ENCODE results near the gene PAM16.

PAM16 gene

DNA sequence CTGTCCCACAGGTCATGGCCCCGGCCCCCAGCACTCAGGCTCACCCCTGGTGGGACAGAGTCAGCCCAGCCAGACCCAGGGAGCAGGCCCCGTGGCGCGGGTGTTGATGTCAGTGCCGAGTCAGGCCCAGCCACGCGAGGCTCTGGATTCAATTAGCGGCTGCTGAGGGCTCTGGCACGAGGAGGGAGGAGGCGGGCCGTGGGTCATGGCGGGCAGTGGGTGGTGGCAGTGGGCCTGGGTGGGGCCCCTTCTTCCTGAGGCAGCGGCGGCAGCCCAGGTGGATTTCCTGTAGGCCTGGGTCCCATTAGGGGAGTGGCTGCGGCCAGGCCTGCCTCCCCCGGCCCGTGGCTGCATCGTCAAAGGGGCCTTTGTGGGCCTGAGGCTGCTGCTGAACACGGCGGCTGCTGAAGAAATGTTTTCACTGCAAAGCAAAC, 33.4 kb upstream of the PAM16 start:
- DNase-seq: peak in 1 of 56 donors; percentile 29

DNA sequence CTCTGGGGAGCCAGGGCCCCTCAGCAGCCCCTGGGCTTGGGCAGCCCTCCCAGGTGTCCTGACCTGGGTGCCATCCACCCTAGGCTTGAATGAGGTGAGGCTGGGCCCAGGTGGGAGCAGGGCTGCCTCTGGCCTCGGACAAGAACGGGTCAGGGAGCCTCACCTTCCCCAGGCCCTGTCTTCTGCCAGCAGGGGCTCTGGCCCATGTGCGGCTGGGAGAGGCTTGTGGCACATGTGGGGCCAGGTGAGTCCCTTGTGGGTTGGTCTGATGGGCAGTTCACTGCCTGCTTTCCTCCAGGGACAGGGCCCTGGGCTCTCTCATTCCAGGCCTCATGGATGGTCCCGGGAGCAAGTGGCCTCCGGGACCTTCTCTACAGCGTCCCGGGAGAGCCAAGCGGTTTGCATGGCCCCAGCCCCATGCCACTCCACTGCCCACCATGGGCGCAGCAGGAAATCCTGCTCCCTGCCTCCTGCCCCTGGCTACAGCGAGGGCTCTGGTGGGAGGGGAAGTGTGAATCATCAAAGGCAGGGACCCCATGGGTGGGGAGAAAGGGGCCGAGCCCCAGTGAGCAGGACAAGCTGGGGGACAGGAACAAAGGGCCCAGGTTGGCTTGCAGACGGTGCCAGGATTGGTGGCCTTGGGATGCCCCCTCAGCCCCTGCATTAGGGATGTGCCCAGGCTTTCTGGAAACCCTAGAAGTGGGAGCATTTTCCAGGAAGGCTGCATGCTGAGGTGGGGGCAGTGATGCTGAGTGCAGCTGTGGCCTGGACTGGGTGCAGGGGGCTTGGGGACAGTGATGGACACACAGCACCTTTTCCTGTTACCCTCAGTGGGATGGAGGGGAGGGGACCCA, 32.7 kb upstream of the PAM16 start:
- DNase-seq: no peak

DNA sequence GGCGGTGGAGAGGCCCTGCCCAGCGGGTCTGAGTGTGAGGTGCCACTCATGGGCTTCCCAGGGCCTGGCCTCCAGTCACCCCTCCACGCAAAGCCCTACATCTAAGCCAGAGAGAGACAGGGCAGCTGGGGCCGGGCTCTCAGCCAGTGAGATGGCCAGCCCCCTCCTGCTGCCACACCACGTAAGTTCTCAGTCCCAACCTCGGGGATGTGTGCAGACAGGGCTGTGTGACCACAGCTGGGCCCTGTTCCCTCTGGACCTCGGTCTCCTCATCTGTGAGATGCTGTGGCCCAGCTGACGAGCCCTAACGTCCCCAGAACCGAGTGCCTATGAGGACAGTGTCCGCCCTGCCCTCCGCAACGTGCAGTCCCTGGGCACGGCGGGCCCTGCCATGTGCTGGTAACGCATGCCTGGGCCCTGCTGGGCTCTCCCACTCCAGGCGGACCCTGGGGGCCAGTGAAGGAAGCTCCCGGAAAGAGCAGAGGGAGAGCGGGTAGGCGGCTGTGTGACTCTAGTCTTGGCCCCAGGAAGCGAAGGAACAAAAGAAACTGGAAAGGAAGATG, 31.8 kb upstream of the PAM16 start:
- DNase-seq: no peak

GRCh38 chr16:4381935-4382794, 31.0 kb upstream of the PAM16 start:
- no peak for DNase-seq

GRCh38 chr16:4381072-4381934, 30.2 kb upstream of the PAM16 start:
- DNase-seq: peak in 37 of 56 donors; percentile 7 to 67 (median 36)

- peak in 1 of 56 donors; percentile 25 for DNase-seq
These were observed 29.3 kb upstream of the PAM16 start for GRCh38 chr16:4380119-4381063.

DNA sequence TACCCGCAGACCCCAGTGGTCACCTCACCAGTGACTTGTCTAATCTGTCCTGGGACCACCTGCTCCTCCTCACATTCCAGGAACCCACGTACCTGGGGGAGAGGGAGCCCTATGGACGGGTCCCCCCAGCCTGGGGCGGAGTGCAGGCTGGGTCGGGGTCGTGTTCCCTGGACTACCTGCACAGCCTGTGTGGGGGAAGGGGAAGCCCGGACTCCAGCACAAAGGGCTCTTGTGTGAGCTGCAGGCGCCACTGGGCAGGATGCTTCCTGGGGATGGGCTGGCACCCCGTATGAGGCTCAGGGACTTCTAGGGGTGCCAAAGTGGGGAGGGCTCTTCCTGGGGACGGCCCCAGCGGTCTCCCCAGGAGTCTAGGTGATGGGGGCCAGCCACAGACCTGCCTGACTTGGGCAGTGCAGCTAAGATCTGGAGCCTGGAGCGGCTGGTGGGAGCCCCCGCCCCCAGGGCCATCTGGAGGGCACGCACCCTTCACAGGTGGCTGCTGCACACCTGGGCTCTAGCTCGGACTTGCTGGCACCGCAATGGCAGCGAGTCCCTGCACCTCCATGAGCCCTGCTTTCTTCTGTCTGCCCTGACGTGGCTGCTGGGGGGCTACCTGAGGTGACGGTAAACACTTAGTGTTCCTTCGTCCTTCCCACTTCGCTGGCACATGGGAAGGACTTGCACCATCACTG, 28.0 kb upstream of the PAM16 start:
- no peak for DNase-seq

- DNase-seq: no peak
These were observed 27.1 kb upstream of the PAM16 start for GRCh38 chr16:4378161-4378666.

- DNase-seq: peak in 8 of 56 donors; percentile 8 to 42 (median 20)
These were observed 26.5 kb upstream of the PAM16 start for GRCh38 chr16:4377573-4378154.

- no peak for DNase-seq
These were observed 25.9 kb upstream of the PAM16 start for GRCh38 chr16:4376893-4377572.

GRCh38 chr16:4376126-4376892, 25.2 kb upstream of the PAM16 start:
- DNase-seq: peak in 55 of 56 donors; percentile 11 to 90 (median 73)

DNA sequence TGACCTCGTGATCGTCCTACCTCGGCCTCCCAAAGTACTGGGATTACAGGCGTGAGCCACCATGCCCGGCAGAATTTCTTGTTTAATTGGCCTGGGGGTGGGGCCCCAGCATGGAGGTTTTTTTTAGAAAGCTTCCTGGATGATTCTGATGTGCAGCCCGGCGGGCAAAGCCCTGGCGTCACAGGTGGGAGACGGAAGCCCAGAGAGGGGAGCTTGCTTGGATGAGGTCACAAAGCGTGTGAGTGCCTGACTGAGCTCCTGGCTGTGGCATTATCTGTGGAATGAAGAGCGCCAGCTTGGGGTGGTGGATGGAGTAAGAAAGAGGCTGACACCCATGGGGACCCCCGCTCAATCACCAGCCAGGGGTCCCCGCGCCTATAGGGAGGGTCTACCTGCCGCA, 24.6 kb upstream of the PAM16 start:
- DNase-seq: no peak

GRCh38 chr16:4373909-4374742, 23.0 kb upstream of the PAM16 start:
- DNase-seq: peak in 35 of 56 donors; percentile 10 to 75 (median 39)

- DNase-seq: peak in 1 of 56 donors; percentile 18
These were observed 22.3 kb upstream of the PAM16 start for GRCh38 chr16:4373356-4373908.

- DNase-seq: peak in 27 of 56 donors; percentile 8 to 52 (median 30)
These were observed 21.6 kb upstream of the PAM16 start for GRCh38 chr16:4372578-4373355.
